ENCODE data around the gene UBE2D4.

- no peak for TF ChIP-seq CTCF (IDR thresholded peaks at IDR 0.05)
- TF ChIP-seq EZH2phosphoT487 (IDR thresholded peaks at IDR 0.05), result no peak
- no peak for TF ChIP-seq EZH2 (IDR thresholded peaks at IDR 0.05)
These were observed 47.4 kb upstream of the UBE2D4 start for GRCh38 chr7:43878867-43879266.
